ENCODE data around the gene CENPV.

CENPV gene

GRCh38 chr17:16358394-16358793, 5.1 kb upstream of the CENPV start:
- DNase-seq: no peak

GRCh38 chr17:16354585-16354984, 1.3 kb upstream of the CENPV start:
- no peak for DNase-seq

DNA sequence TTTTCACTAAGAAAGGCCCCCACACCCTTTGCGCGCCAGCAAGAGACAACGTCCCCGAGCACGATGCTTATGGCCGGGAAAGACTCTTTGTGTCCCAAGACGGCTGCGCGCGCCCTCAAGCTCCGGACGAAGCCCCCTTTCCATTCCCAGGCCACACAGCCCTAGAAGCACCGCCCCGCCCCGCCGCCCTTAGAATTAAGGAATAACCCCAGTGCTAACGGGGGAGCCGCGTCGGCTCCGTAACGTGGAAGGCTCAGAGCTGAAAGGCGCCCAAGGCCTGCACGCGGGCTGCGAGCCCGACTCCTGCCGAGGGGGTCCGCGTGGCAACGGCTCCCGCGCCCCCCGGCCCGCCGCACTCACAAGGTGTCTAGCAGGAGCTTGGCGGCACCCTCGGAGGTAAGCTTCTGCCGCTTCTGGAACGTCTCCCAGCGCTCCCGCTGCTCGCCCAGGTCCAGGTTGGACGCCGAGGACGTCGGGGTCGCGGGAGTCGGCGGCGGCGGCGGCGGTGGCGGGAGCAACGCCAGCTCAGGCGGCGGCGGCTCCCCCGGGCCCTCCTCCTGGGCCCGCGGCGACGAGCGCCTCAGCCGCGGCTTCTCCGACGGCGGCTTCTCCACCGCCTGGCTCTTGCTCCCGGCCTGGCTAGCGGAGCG, 477 bp downstream of the CENPV start:
- DNase-seq: peak; percentile 97

- DNase-seq: peak; percentile 97
Measured at GRCh38 chr17:16352303-16352666, 984 bp downstream of the CENPV start.

DNA sequence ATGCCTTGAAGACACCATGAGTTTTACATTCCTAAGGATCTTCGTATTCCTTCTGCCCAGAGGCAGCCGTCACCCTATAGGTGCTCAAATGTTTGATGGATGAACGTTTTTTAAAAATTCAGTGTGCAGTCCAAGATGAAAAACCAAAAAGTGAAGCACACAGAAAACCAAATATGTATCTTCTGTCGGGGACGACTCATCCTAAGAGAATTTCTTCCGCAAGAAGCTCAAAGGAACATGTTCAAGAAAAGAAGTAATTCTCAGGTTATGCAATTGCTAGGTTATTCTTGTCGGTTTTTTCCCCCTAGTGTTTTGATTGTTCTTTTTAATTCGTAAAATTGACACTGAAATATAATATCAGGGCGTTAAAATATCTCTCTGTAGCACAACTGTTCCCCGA, 1.4 kb downstream of the CENPV start:
- DNase-seq: no peak

GRCh38 chr17:16349431-16349830, 3.8 kb downstream of the CENPV start:
- DNase-seq: no peak

DNA sequence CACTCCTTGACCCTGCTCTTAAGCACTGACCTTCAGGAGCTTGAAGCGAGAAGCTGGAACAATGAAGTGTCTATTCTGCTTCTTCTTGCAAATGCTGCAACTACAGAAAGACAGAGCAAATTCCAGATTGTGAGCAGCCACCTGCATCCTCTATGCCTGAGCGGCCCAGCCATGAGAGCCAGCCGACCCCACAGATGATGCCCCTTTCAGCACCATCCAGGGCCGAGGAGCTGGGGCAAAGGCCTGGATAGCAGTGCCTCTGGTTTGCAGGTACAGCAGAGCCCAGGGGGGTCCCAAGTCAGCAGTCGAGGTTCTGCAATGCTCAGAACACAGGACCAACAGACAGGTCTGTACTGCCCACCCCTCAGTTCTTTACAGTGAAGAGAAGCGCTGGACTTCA, 4.7 kb downstream of the CENPV start:
- DNase-seq: no peak

- no peak for DNase-seq
Measured at GRCh38 chr17:16346721-16347271, 6.5 kb downstream of the CENPV start.

DNA sequence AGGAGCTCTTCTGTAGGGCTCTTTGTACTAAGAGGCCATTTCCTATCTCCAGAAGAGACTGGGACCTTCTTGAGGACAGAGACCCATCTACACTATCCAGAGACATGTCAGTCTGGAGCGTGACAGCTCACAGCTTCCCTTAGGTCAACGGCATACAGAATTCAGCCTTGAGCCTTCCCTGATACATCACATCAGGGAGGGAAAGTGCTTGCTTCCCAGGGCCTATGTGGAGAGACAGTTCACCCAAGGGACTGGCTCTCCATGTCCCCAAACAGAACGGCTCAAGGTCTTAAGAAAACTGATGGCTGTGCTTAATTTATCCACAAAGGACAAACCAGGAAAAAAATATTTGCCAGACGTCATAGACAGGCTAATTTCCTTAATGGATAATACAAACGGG, 7.7 kb downstream of the CENPV start:
- no peak for DNase-seq

DNA sequence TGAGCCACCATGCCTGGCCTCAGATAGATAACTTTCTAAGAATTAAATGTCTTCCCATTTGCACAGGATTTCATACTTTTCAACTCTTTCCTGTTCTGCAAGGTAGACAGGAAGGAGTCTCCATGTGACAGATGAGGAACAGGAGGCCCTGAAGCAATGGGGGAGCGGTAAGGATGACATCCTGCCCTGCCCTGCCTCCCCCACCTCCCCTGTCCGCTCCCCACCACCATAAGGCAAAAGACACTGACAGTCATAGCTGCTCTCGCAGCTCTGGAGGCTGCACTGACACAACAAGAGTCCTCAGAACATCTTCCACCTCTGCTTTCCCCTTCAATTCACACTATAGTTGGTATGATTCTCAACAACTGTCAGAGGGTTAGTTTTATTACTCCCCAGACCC, 9.7 kb downstream of the CENPV start:
- no peak for DNase-seq

- no peak for DNase-seq
Measured at GRCh38 chr17:16342979-16343378, 10.3 kb downstream of the CENPV start.

DNA sequence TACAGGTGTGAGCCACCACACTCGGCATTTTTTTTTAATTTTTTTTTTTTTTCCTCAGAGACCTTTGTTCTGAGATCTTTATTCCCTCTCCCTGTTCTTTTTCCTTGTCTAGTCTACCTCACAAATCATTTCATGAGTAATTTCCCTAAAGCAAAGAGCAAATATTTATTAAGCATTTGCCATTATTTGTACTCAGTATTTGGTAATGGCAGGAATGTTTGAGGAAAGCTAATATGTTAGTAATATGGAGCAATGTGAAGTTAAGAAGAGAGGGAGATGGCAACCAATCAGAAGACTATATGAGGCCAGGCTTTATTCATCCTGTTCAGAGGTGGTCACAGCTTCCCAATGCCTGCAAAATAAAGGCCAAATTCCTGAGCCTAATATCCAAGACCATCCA, 13.3 kb downstream of the CENPV start:
- no peak for DNase-seq

GRCh38 chr17:16339402-16339801, 13.9 kb downstream of the CENPV start:
- DNase-seq: no peak

DNA sequence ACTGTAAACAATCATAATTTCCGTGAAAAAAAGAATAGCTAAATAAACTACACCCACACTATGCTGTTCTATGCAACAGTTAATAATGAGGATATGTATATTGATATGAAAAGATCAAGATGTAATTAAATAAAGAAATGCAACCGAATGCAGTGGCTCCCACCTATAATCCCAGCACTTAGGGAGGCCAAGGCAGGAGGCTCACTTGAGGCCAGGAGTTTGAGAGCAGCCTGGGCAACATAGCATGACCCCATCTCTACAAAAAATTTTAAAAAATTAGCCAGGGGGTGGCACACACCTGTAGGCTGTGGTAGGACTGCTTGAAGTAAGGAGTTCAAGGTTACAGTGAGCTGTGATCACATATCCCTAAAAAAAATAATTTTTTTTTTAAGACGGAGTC, 14.9 kb downstream of the CENPV start:
- no peak for DNase-seq

DNA sequence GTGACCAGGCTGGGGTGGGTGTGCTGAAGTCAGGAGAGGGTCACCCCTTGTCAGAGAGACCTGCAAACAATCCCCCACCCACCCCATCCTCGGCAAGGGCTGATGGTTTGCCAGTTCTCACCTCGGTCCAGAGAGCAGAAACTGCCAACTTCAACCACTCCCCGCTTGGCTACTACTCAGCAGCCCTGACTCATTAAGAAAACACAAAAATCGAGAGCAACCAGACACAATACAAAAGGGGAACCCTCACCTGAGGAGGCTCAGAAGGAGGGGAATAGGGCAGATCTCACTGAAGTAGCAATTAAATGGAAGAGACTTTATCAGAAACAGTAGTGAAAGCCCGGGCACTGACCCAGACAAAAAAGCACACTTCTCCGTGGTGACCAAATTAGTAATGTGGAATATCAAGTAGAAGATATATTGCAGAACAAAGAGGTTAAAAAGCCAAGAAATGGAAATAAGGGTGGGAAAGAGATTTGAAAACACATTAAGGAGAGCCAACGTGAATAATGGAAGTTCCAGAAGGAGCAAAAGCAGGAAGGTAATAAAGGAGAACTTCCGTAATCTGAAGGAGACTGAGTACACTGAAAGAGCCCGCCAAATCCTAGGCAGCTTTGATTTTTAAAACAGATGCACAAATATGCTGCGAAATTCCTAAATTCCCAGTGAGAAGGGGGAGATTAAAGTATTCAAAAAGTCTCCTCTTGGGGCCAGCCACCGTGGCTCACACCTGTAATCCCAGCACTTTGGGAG, 23.6 kb downstream of the CENPV start:
- DNase-seq: no peak

- no peak for DNase-seq
Measured at GRCh38 chr17:16328997-16329396, 24.3 kb downstream of the CENPV start.

- no peak for DNase-seq
Measured at GRCh38 chr17:16327018-16327417, 26.3 kb downstream of the CENPV start.

- DNase-seq: no peak
Measured at GRCh38 chr17:16325964-16326363, 27.3 kb downstream of the CENPV start.

DNA sequence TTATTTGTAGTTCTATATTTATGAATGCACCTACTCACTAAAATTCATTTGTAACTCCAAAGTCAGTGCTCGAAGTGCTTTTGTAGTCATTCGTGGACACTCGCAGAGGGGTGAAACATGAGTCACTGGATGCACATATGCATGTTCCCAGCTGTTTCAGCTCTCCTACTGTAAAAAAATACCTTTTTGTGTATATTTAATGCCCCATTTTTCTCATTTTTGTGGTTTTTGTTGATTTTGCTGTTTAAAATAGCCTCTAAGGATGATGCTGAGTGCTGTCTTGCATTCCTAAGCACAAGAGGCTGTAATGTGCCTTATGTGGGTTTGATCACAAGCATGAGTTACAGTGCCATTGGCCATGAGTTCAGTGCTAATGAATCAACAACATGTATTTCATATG, 30.6 kb downstream of the CENPV start:
- no peak for DNase-seq

GRCh38 chr17:16319969-16320368, 33.3 kb downstream of the CENPV start:
- no peak for DNase-seq

DNA sequence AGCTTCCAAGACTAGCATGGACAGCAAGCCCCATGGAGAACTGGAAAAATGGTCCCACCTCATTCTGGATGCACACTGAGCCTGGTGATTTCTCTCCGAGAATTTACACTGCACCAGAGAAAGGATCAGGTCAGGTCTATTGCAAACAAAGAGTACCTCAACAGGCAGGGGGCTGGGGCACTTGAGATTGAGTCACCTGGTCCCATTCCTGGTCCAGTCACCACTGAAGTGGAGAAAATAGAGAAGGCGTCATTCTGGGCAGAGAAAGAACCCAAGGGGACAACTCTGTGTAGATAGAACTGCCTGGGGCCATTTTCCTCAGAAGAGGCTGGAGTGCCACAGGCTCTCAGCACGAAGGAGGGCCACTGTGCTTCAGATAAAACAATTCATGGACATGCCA, 38.4 kb downstream of the CENPV start:
- DNase-seq: no peak

- no peak for DNase-seq
Measured at GRCh38 chr17:16314189-16314588, 39.1 kb downstream of the CENPV start.

- DNase-seq: no peak
Measured at GRCh38 chr17:16313139-16314090, 39.9 kb downstream of the CENPV start.
